Measurements from ENCODE around the gene CNTNAP2.

- TF ChIP-seq PAX5 (IDR thresholded peaks at IDR 0.05; ENCODE audit: insufficient read depth, low read length, severe bottlenecking): no peak
- no peak for TF ChIP-seq POLR2A (IDR thresholded peaks at IDR 0.05; ENCODE audit: low read depth, low read length)
These were observed 845.0 kb downstream of the CNTNAP2 start for GRCh38 chr7:146961617-146962016.
